HG03159 (cell line): ENCODE data around the gene MCAM.
A peak's percentile ranks its signal among the peaks of the same experiment; 100 is the strongest.

Experiments
- ATAC-seq: cut with Tn5 transposase; IDR thresholded peaks from one replicate; pipeline ENCODE4 v1.9.1; 2021; ENCODE audit warnings: mild to moderate bottlenecking, moderate library complexity; ENCODE audit not compliant: unreplicated experiment

MCAM gene

GRCh38 chr11:119345685-119346084 lies 28.8 kb upstream of the MCAM start:
- no peak for ATAC-seq

GRCh38 chr11:119344291-119345010 lies 27.5 kb upstream of the MCAM start:
- ATAC-seq: no peak

GRCh38 chr11:119343726-119344125 lies 26.8 kb upstream of the MCAM start:
- ATAC-seq: no peak

GRCh38 chr11:119342362-119343130 lies 25.6 kb upstream of the MCAM start:
- no peak for ATAC-seq

DNA sequence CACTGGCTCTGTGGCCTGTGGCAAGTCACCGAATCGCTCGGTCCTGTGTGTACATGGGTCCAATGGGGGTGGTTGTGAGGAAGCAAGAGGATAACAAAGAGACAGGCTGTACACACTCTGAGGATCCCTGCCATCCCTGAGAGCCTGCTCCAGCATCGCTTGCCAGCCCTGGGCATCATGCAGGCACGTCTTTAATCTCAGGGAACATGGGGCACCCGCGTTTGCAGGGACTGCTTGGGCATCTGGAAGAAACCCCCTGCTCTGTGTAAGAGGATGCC lies 25.0 kb upstream of the MCAM start:
- no peak for ATAC-seq

DNA sequence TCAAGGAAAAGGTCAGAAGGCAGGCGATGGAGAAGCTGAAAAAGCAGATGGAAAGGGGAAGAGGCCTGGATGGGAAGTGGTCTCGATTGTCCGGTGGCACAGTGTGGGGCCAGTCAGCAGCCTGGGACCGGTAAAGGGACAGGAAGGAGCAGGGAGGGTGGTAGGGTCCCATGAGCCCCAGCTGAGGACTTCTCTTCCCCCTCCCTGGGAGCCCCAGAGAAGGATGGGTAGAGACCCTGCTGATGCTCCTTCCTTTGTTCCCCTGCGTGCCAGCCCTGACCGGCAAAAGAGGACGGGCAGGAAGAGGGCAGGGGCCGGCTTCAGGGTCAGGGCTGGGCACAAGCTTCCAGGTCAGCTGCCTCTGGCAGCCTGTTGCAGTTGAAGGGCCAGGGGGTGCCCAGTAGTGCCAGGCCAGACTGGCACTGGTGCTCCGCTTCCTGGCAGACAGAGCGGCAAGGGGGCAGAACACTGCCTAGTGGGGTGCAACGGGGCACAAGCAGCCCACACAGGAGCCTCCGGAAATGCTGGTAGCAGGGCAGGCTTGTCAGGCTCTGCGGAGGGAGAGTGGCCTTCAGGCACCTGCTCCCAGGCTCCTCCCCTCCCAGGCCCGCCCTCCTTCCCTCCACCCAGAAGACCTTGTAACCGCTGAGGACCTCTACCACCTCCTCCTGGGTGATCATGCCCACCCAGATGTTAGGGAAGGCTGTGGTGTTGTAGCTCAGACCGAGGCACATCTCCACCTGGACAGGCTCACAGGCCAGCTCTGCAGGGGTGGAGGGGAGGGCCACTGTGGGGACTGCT lies 24.5 kb upstream of the MCAM start:
- ATAC-seq: no peak

- ATAC-seq: no peak
These were observed 23.6 kb upstream of the MCAM start, which contains the start of gene C1QTNF5 for GRCh38 chr11:119340335-119341221. Gene C1QTNF5, minus strand, starts transcription at chr11:119340883. Its CDS starts 486 bp downstream, at chr11:119340397.

- no peak for ATAC-seq
These were observed 22.8 kb upstream of the MCAM start for GRCh38 chr11:119339589-119340334.

DNA sequence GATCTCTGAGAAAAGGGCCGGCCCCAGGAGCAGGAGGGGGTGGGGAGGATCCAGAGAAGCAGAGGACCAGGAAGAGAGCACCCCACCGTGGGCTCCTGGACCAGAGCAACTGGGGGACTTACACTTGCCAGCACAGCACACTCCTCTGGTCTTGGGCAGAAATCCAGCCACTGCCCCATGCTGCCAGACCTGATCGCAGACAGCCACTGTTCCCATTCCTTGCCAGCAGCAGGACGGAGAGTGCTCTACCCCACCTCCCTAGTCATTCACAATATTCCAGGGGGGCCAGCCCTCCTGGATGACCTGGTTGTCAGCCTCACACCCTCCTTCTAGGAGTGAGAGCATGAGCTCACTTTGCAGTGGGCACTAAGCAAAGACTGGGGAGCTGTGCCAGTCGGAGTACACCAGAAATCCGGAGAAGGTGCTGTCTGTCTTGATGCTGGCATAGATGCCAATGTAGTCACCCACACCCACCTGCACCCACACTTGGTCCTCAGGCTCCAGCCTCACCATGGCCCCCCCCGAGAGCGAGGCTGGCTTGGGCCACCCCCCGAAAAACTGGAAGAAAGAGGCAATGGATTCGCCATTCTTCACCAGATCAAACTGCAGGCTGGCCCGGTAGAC lies 22.1 kb upstream of the MCAM start:
- no peak for ATAC-seq

- no peak for ATAC-seq
These were observed 21.5 kb upstream of the MCAM start for GRCh38 chr11:119338318-119338890.

DNA sequence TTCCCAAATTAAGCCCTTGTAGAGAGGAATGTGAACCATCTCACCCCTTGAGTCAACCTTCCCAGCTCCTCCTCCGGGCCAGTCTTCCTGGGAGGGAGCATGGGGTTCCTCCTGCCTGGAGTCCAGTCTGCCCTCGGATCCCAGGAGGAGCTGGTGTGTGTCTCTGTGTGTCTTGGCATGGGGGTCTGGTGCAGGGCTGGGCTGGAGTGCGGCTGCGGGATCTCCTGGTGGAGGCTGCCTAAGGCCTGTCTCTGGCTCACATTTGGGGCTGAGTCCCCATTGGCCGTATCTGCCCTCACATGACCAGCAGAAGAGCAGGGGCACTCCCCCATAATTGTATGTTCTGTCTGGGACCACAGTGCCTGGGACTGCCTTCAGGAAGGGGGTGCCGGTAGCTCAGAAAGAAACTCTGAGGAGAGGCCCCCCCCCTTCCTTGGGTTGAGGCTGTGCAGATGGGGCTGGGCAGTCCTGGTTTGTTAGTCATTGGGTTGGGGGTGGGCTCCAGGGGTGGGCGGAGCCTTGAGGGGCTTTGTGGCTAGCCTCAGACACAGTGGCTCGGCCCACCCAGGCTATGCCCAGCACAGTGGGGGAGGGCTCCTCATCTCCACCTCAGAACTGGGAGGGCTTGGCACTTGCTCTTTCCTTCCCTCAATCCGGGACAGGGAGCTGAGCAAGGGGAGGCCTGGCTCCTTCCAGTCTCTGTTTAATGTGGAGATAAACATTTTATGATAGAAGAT lies 20.8 kb upstream of the MCAM start:
- no peak for ATAC-seq

- no peak for ATAC-seq
These were observed 20.0 kb upstream of the MCAM start for GRCh38 chr11:119336744-119337469.

DNA sequence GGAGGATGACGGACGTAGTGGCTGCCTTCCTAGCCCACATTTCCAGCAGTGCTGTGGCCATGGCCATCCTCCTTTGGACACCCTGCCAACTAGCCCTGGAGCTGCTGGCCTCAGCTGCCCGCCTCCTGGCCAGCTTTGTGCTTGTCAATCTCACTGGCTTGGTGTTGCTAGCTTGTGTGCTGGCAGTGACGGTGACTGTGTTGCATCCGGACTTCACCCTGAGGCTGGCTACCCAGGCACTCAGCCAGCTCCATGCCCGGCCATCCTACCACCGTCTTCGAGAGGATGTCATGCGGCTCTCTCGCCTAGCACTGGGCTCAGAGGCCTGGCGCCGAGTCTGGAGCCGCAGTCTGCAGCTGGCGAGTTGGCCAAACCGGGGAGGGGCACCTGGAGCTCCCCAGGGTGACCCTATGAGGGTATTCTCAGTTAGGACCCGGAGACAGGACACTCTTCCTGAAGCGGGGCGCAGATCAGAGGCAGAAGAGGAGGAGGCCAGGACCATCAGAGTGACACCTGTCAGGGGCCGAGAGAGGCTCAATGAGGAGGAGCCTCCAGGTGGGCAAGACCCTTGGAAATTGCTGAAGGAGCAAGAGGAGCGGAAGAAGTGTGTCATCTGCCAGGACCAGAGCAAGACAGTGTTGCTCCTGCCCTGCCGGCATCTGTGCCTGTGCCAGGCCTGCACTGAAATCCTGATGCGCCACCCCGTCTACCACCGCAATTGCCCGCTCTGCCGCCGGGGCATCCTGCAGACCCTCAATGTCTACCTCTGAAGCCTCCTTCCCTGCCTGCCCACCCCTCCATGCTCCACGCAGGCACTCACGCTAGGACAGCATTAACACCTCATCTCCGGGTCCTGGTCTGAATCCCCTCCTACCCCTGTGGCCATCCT lies 19.0 kb upstream of the MCAM start:
- ATAC-seq: no peak

GRCh38 chr11:119335091-119335654 lies 18.2 kb upstream of the MCAM start:
- no peak for ATAC-seq

DNA sequence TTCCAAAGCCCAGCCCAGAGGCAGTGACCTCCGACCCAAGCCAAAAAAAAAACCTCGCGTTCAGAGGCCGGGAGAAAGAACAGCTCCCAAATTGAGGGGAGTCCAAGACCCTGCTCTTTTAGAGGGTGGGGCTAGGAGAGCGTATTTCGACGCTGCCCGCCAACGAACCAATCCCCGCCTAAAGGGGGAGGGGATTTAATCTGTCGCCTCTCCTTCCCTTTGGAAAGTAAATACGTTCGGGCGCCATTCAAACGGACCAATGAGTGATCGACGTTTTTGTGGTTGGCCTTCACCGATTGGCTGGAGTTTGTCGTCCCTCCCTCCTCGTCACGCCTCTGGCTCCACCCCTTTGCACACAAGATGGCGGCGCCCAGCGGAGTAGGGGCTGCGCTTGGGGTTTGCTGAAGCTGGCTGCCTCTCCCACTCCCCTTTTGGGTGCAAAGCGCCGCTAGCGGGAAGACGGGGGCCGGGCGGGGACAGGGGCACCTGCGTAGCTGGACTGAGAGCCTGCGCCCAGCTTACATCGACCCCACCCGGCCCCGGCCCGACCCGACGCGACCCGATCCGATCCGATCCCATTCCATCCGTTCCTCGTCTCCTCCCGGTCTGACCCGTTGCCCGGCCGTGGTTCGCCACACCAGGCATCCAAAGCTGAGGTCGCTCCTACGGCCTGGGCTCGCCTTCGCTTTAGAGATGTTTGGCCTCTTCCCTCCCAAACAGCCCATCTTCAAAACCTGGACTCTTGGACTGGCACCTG lies 17.4 kb upstream of the MCAM start, which contains the start of gene RNF26:
TSS of gene RNF26 (plus strand) at position 354 of the 757 bp plus-strand sequence. CDS start 596 bp downstream, outside the sequence.
- ATAC-seq: peak; percentile 92
